Measurements from ENCODE around the gene OR10P1. TPM values are rescaled to one million over a fixed set of nuclear protein-coding genes. Genes with fewer than 3 reads are reported as not detected.

Gene OR10P1
- total and polyA plus RNA-seq, 2 of the 4 experiments (the other 2 are of a cell fraction): not detected

- no peak overlapping the region for H3K18ac ChIP-seq (ENCODE audit: low read depth, low read length)
- no peak overlapping the region for H4K5ac ChIP-seq (ENCODE audit: low read depth, low read length)
- no peak overlapping the region for H3K4me3 ChIP-seq (ENCODE audit: insufficient read depth, low read depth, low read length)
- DNase-seq (no peak), ATAC-seq (ENCODE audit: low read depth) (no peak)
- no peaks in the 10 kb centered on the region for H3K9me3 ChIP-seq (ENCODE audit: control insufficient read depth, insufficient read depth, low read length)
- H3K4me2 ChIP-seq (ENCODE audit: low read depth, low read length): no peak overlapping the region
- no peaks in the 10 kb centered on the region for H3K36me3 ChIP-seq (ENCODE audit: control insufficient read depth, insufficient read depth, low read length)
- no TSS peak for BruUV-seq (replicated peaks)
- no peak overlapping the region for H2AFZ ChIP-seq (replicated peaks; ENCODE audit: low read length, poor library complexity)
- H2BK5ac ChIP-seq (ENCODE audit: low read depth, low read length, poor library complexity, severe bottlenecking): no peak overlapping the region
- dilution Hi-C loops (cut with HindIII; ENCODE audit: low sequenced_read_pairs, unreplicated experiment) (no loop called here), intact Hi-C loops (cut with micrococcal nuclease) (no loop called here), in situ Hi-C loops (cut with MboI; ENCODE audit: low sequenced_read_pairs) (no loop called here)
- H3K9me1 ChIP-seq (ENCODE audit: insufficient read depth, low read length): no peaks in the 10 kb centered on the region
- no peak overlapping the region for H4K8ac ChIP-seq (ENCODE audit: low read depth in 2 of 2, low read length in 2 of 2)
- peaks cover 42% of the 10 kb centered on the region for H3K27me3 ChIP-seq (ENCODE audit: control insufficient read depth, insufficient read depth, low read length)
- H4K91ac ChIP-seq (ENCODE audit: insufficient read depth, low read depth, low read length): no peak overlapping the region
- H2AK9ac ChIP-seq (replicated peaks; ENCODE audit: low read depth, low read length, poor library complexity): no peak overlapping the region
- 80% methylated on average over 2 of the region's 4 CpGs; no CpG with 5 or more reads in 1 of the 2 experiments for WGBS, 2 experiments (ENCODE audit: extremely low coverage in 2 of 2, insufficient read length in 1 of 2)
- H4K20me1 ChIP-seq (ENCODE audit: insufficient read depth, low read length): no peaks in the 10 kb centered on the region
- no peak overlapping the region for H3K9ac ChIP-seq (ENCODE audit: low read depth, low read length)
- H2BK120ac ChIP-seq (ENCODE audit: low read depth, low read length): no peak overlapping the region
- H2BK20ac ChIP-seq (ENCODE audit: low read depth, low read length): no peak overlapping the region
- no peak overlapping the region for H2AK5ac ChIP-seq (ENCODE audit: low read depth, low read length)
- H2BK15ac ChIP-seq (ENCODE audit: low read depth, low read length): no peak overlapping the region
- POLR2A ChIA-PET (ENCODE audit: unreplicated experiment): no interaction called here
- no peaks in the 10 kb centered on the region for H3K4me1 ChIP-seq (ENCODE audit: control insufficient read depth, insufficient read depth, low read length)
- CTCF ChIA-PET: no interaction called here
- H3K14ac ChIP-seq (replicated peaks; ENCODE audit: low read depth, low read length): no peak overlapping the region
- H3K56ac ChIP-seq (ENCODE audit: extremely low read depth, insufficient read depth, low read length): no peak overlapping the region
- H3K23ac ChIP-seq (ENCODE audit: low read depth, low read length): no peak overlapping the region
- TF ChIP-seq MAFK (IDR thresholded peaks at IDR 0.05; ENCODE audit: low read depth, low read length): no peak
- no peak overlapping the region for H3K27ac ChIP-seq (ENCODE audit: insufficient read depth, low read length)
- no peak overlapping the region for H3K4ac ChIP-seq (ENCODE audit: low read depth, low read length)
- H3K79me1 ChIP-seq (ENCODE audit: low read depth in 1 of 2, low read length in 2 of 2): no peaks in the 10 kb centered on the region
These were observed 3.5 kb upstream of the OR10P1 start for GRCh38 chr12:55633151-55633550.
